Gastrocnemius medialis (tissue), 4 donors: Measurements from ENCODE around the gene NKIRAS2. TPM values are rescaled to one million over a fixed set of nuclear protein-coding genes. Genes with fewer than 3 reads are reported as not detected.

ENCODE experiments used
- ATAC-seq, 2 donors: fragments of 150-250 bp; one replicate each; pipeline ENCODE4 v1.9.1; 2016
- DNase-seq, 2 donors: peaks; one replicate each; pipeline ENCODE4 v3.0.0-alpha.2; 2019
- H3K27ac ChIP-seq, 4 donors: fragments of 200-600 bp; sonication (generic); 1 replicate in 1 of 4; 2 replicates in 3 of 4; pipeline ENCODE4 v1.5.1; 2016 to 2018; ENCODE audit warnings: mild to moderate bottlenecking in 2 of 4, moderate library complexity in 1 of 4
- H3K27me3 ChIP-seq, 3 donors: fragments of 200-600 bp; sonication (generic) in 2 of 3; 1 replicate in 1 of 3; 2 replicates in 2 of 3; pipeline versions ENCODE4 v1.5.1 to v1.6.0; 2016 to 2019; ENCODE audit warnings: mild to moderate bottlenecking in 1 of 3, moderate library complexity in 1 of 3
- H3K36me3 ChIP-seq, 2 donors: fragments of 200-600 bp; sonication (generic) in 1 of 2; one replicate each; pipeline ENCODE4 v1.5.1; 2017 to 2018
- H3K4me1 ChIP-seq, 2 donors: fragments of 200-600 bp; sonication (generic) in 1 of 2; one replicate each; pipeline ENCODE4 v1.5.1; 2016 to 2017; ENCODE audit warnings: mild to moderate bottlenecking in 2 of 2
- H3K4me3 ChIP-seq, 4 donors: fragments of 200-600 bp; sonication (generic) in 3 of 4; 1 replicate in 1 of 4; 2 replicates in 3 of 4; pipeline ENCODE4 v1.5.1; 2016 to 2019; ENCODE audit warnings: mild to moderate bottlenecking in 2 of 4
- H3K9me3 ChIP-seq, 3 donors: fragments of 200-600 bp; sonication (generic) in 2 of 3; 1 replicate in 1 of 3; 2 replicates in 2 of 3; pipeline ENCODE4 v1.5.1; 2016 to 2019
- CTCF ChIP-seq, 5 experiments: fragments of 450-650 bp in 3 of 5; fragments of 200-600 bp in 2 of 5; sonication (generic) in 2 of 5; IDR thresholded peaks in 4 of 5; conservative IDR thresholded peaks in 1 of 5; 1 replicate in 4 of 5; 2 replicates in 1 of 5; pipeline ENCODE4 v1.5.1; 2016 to 2019; ENCODE audit warnings: antibody characterized with exemption in 5 of 5, mild to moderate bottlenecking in 3 of 5, moderate library complexity in 3 of 5
- POLR2A ChIP-seq, 2 donors: fragments of 450-650 bp; IDR thresholded peaks; one replicate each; pipeline ENCODE4 v1.6.1; 2017; ENCODE audit warnings: antibody characterized with exemption in 2 of 2, mild to moderate bottlenecking in 2 of 2, moderate library complexity in 2 of 2
- in situ Hi-C, 4 donors: fragments of 200-750 bp; cut with MboI; loops; one replicate each; pipeline versions ENCODE4 v1.15.0 to v1.8.0; 2017; ENCODE audit warnings: low sequenced_read_pairs in 4 of 4
- intact Hi-C: fragments of 100-400 bp; cut with DNase I; formaldehyde crosslinking; loops from one replicate; pipeline ENCODE4 v1.15.1; 2023; ENCODE audit warnings: low total_unique reads
- total RNA-seq, 4 donors: library from RNA; depleted of rRNA; stranded (reverse); fragments of >200 nt; gene quantifications; one replicate each; pipeline versions ENCODE4 v1.1.0 to v1.2.3, GENCODE V29; 2016

NKIRAS2 gene
- total RNA-seq, 4 donors from 2014 or later: 48.8 to 77.0 (median 63.4) TPM

GRCh38 chr17:41989702-41990419 lies 30.0 kb upstream of the NKIRAS2 start:
- Histone ChIP-seq H3K9me3 (no peaks in the 10 kb centered on the region), H3K4me3 (no peak overlapping the region), H3K27ac (peak overlapping the region in 1 of 4 donors; percentile 7), H3K4me1 (peaks cover 5 to 14% of the 10 kb centered on the region in 2 donors), H3K36me3 (peaks cover 2 to 91% of the 10 kb centered on the region in 2 donors), H3K27me3 (no peaks in the 10 kb centered on the region)
- no peak for DNase-seq
- intact Hi-C loops: no loop called here
- in situ Hi-C loops: no loop called here
- ATAC-seq: no peak
- TF ChIP-seq POLR2A (IDR thresholded peaks at IDR 0.05) (no peak), CTCF (IDR thresholded peaks at IDR 0.05 in 4 of 5, conservative IDR thresholded peaks at IDR 0.05 in 1 of 5) (no peak)

GRCh38 chr17:41992576-41992975 lies 27.3 kb upstream of the NKIRAS2 start:
- Histone ChIP-seq H3K9me3 (no peaks in the 10 kb centered on the region), H3K36me3 (peaks cover 6 to 95% of the 10 kb centered on the region in 2 donors), H3K4me3 (no peak overlapping the region), H3K4me1 (peaks cover 5 to 14% of the 10 kb centered on the region in 2 donors), H3K27ac (peak overlapping the region in 3 of 4 donors; percentile 56 to 67 (median 62)), H3K27me3 (no peaks in the 10 kb centered on the region)
- TF ChIP-seq CTCF (IDR thresholded peaks at IDR 0.05 in 4 of 5, conservative IDR thresholded peaks at IDR 0.05 in 1 of 5) (no peak), POLR2A (IDR thresholded peaks at IDR 0.05) (no peak)
- ATAC-seq: peak; percentile 50 to 51
- intact Hi-C loops (no loop called here), in situ Hi-C loops (no loop called here)
- DNase-seq: no peak

GRCh38 chr17:41996855-41997164 lies 23.1 kb upstream of the NKIRAS2 start:
- peaks cover 4 to 85% of the 10 kb centered on the region in 2 donors for H3K36me3 ChIP-seq

GRCh38 chr17:41998497-41998896 lies 21.4 kb upstream of the NKIRAS2 start:
- Histone ChIP-seq H3K4me3 (no peak overlapping the region), H3K27ac (no peak overlapping the region), H3K9me3 (no peaks in the 10 kb centered on the region), H3K27me3 (no peaks in the 10 kb centered on the region), H3K4me1 (peaks cover 10 to 11% of the 10 kb centered on the region in 2 donors), H3K36me3 (peaks cover 4 to 74% of the 10 kb centered on the region in 2 donors)
- intact Hi-C loops: no loop called here
- DNase-seq: no peak
- in situ Hi-C loops: no loop called here
- TF ChIP-seq POLR2A (IDR thresholded peaks at IDR 0.05) (no peak), CTCF (IDR thresholded peaks at IDR 0.05 in 4 of 5, conservative IDR thresholded peaks at IDR 0.05 in 1 of 5) (no peak)
- no peak for ATAC-seq

More at GRCh38 chr17:41996855-41997164, 23.1 kb upstream of the NKIRAS2 start:
- no peak overlapping the region for H3K4me3 ChIP-seq
- in situ Hi-C loops (no loop called here), intact Hi-C loops (no loop called here)
- no peak for ATAC-seq
- no peak for DNase-seq
- H3K27ac ChIP-seq: no peak overlapping the region
- no peaks in the 10 kb centered on the region for H3K27me3 ChIP-seq
- peaks cover 15 to 20% of the 10 kb centered on the region in 2 donors for H3K4me1 ChIP-seq
- no peaks in the 10 kb centered on the region for H3K9me3 ChIP-seq
- no peak for TF ChIP-seq CTCF (IDR thresholded peaks at IDR 0.05 in 4 of 5, conservative IDR thresholded peaks at IDR 0.05 in 1 of 5)
- no peak for TF ChIP-seq POLR2A (IDR thresholded peaks at IDR 0.05)
